SHP77 (cell line): Measurements from ENCODE around the gene MAP1S.

ENCODE experiments used
- DNase-seq, 2 experiments: peaks; one replicate each; lab custom pipeline; 2025; lab: John Stamatoyannopoulos, UW

Gene MAP1S

GRCh38 chr19:17735410-17735809, 16.1 kb downstream of the MAP1S start:
- DNase-seq: no peak

- no peak for DNase-seq
Measured at GRCh38 chr19:17737690-17738153, 18.4 kb downstream of the MAP1S start.

GRCh38 chr19:17739121-17739875, 20.0 kb downstream of the MAP1S start:
- no peak for DNase-seq

- no peak for DNase-seq
Measured at GRCh38 chr19:17741456-17741855, 22.2 kb downstream of the MAP1S start.

GRCh38 chr19:17743874-17744580, 24.7 kb downstream of the MAP1S start:
- DNase-seq: no peak

- DNase-seq: peak; percentile 86 to 96
Measured at GRCh38 chr19:17747205-17748098, 28.2 kb downstream of the MAP1S start.

- DNase-seq: no peak
Measured at GRCh38 chr19:17748884-17749638, 29.8 kb downstream of the MAP1S start.

- DNase-seq: no peak
Measured at GRCh38 chr19:17749912-17750317, 30.6 kb downstream of the MAP1S start.

GRCh38 chr19:17751103-17751911, 32.0 kb downstream of the MAP1S start, which contains the start of gene FCHO1:
TSS of gene FCHO1 (plus strand) at chr19:17751477. CDS start at chr19:17755165, 3,688 bp downstream.
- DNase-seq: no peak

- DNase-seq: no peak
Measured at GRCh38 chr19:17751912-17752273, 32.6 kb downstream of the MAP1S start.

- DNase-seq: no peak
Measured at GRCh38 chr19:17752865-17753639, 33.8 kb downstream of the MAP1S start.

- DNase-seq: peak; percentile 19 to 28
Measured at GRCh38 chr19:17753976-17754375, 34.7 kb downstream of the MAP1S start.

GRCh38 chr19:17754634-17755442, 35.6 kb downstream of the MAP1S start:
- no peak for DNase-seq

- DNase-seq: no peak
Measured at GRCh38 chr19:17755443-17755890, 36.2 kb downstream of the MAP1S start.

- DNase-seq: peak; percentile 58 to 77
Measured at GRCh38 chr19:17755977-17756670, 36.8 kb downstream of the MAP1S start.

GRCh38 chr19:17757125-17757524, 37.8 kb downstream of the MAP1S start:
- DNase-seq: peak; percentile 17 to 33

GRCh38 chr19:17758515-17758914, 39.2 kb downstream of the MAP1S start:
- no peak for DNase-seq

GRCh38 chr19:17761148-17761547, 41.9 kb downstream of the MAP1S start:
- DNase-seq: no peak
